Hepatocyte (in vitro differentiated cells): ENCODE measurements around the gene UBE2Q2. TPM values are rescaled to one million over a fixed set of nuclear protein-coding genes. Genes with fewer than 3 reads are reported as not detected.
"Not testable (repeated sequence)": the region's sequence is repeated elsewhere in the genome, so short reads cannot be mapped to it uniquely, and the experiment has no call there.

Source experiments
- DNase-seq: peaks from one replicate; pipeline ENCODE4 v3.0.0-alpha.2; 2016; ENCODE audit warnings: low spot score
- H2AFZ ChIP-seq: fragments of 200-600 bp; sonication (generic); 2 replicates; pipeline ENCODE4 v1.6.0; 2016; ENCODE audit warnings: antibody characterized with exemption, mild to moderate bottlenecking
- H3K27ac ChIP-seq: fragments of 200-600 bp; sonication (generic); 2 replicates; pipeline ENCODE4 v1.5.1; 2016; ENCODE audit warnings: mild to moderate bottlenecking
- H3K27me3 ChIP-seq: fragments of 200-600 bp; sonication (generic); 2 replicates; pipeline ENCODE4 v1.6.1; 2016
- H3K36me3 ChIP-seq: fragments of 200-600 bp; sonication (generic); replicated peaks from 2 replicates; pipeline ENCODE4 v1.5.1; 2016; ENCODE audit warnings: low read depth; ENCODE audit not compliant: insufficient read depth
- H3K4me1 ChIP-seq: fragments of 200-600 bp; sonication (generic); 2 replicates; pipeline ENCODE4 v1.5.1; 2016; ENCODE audit warnings: mild to moderate bottlenecking, moderate library complexity; ENCODE audit not compliant: insufficient read depth
- H3K4me2 ChIP-seq: fragments of 200-600 bp; sonication (generic); 2 replicates; pipeline ENCODE4 v1.6.0; 2016
- H3K4me3 ChIP-seq: fragments of 200-600 bp; sonication (generic); 2 replicates; pipeline ENCODE4 v1.5.1; 2016; ENCODE audit warnings: mild to moderate bottlenecking
- H3K79me2 ChIP-seq: fragments of 200-600 bp; sonication (generic); 2 replicates; pipeline ENCODE4 v1.6.0; 2017; ENCODE audit warnings: mild to moderate bottlenecking
- H3K9me2 ChIP-seq: fragments of 200-600 bp; sonication (generic); replicated peaks from 2 replicates; pipeline ENCODE4 v1.6.0; 2017; ENCODE audit warnings: mild to moderate bottlenecking; ENCODE audit not compliant: insufficient read depth
- H3K9me3 ChIP-seq: fragments of 200-600 bp; sonication (generic); 2 replicates; pipeline ENCODE4 v1.5.1; 2016; ENCODE audit warnings: low read depth, mild to moderate bottlenecking
- H4K20me1 ChIP-seq: fragments of 200-600 bp; sonication (generic); 2 replicates; pipeline ENCODE4 v1.6.0; 2016; ENCODE audit warnings: mild to moderate bottlenecking; ENCODE audit not compliant: insufficient read depth, poor library complexity, severe bottlenecking
- EZH2 ChIP-seq: fragments of 200-600 bp; sonication (generic); IDR thresholded peaks from 2 replicates; pipeline ENCODE4 v1.6.1; 2016; ENCODE audit warnings: antibody characterized with exemption, mild to moderate bottlenecking, borderline replicate concordance
- EZH2phosphoT487 ChIP-seq: fragments of 200-600 bp; sonication (generic); IDR thresholded peaks from one replicate; pipeline ENCODE4 v1.6.1; 2018; ENCODE audit warnings: antibody characterized with exemption, mild to moderate bottlenecking, low read depth, moderate library complexity; ENCODE audit not compliant: unreplicated experiment, severe bottlenecking
- WGBS: methylation state at CpG from one replicate; pipeline ENCODE4 v1.1.6; 2016; ENCODE audit warnings: low lambda C conversion rate; ENCODE audit errors: missing lambda C conversion rate; 5-methylcytosine and 5-hydroxymethylcytosine counted together
- polyA plus RNA-seq: library from polyadenylated mRNA; unstranded; fragments of >200 nt; fragmentation: Nextera tagmentation; extraction: Ambion mirVana; gene quantifications from 2 replicates; pipeline ENCODE4 v1.2.1, GENCODE V29; 2016
- total RNA-seq: library from RNA; depleted of rRNA; stranded (reverse); fragments of >200 nt; gene quantifications from 2 replicates; pipeline ENCODE4 v1.2.3, GENCODE V29; 2014
- TF ChIP-seq, protein P1 (sequence below): fragments of 200-600 bp; sonication (generic); IDR thresholded peaks from 2 replicates; pipeline ENCODE4 v1.5.1; 2016; ENCODE audit warnings: antibody characterized with exemption, mild to moderate bottlenecking; ENCODE audit not compliant: poor library complexity

UBE2Q2 gene
- total and polyA plus RNA-seq, 2 experiments from 2014 or later, result 30.7 to 50.9 TPM

- Histone ChIP-seq H3K9me2 (no peaks in the 10 kb centered on the region), H3K4me2 (no peak overlapping the region), H3K36me3 (no peaks in the 10 kb centered on the region), H3K79me2 (peaks cover 96% of the 10 kb centered on the region), H3K27me3 (no peaks in the 10 kb centered on the region), H3K9me3 (no peaks in the 10 kb centered on the region), H3K27ac (no peak overlapping the region), H3K4me1 (peaks cover 22% of the 10 kb centered on the region), H4K20me1 (peaks cover 59% of the 10 kb centered on the region), H2AFZ (no peak overlapping the region), H3K4me3 (no peak overlapping the region)
- 97% methylated on average over 2 of the region's 2 CpGs for WGBS
- no peak for TF ChIP-seq EZH2phosphoT487
- TF ChIP-seq, protein P1, sequence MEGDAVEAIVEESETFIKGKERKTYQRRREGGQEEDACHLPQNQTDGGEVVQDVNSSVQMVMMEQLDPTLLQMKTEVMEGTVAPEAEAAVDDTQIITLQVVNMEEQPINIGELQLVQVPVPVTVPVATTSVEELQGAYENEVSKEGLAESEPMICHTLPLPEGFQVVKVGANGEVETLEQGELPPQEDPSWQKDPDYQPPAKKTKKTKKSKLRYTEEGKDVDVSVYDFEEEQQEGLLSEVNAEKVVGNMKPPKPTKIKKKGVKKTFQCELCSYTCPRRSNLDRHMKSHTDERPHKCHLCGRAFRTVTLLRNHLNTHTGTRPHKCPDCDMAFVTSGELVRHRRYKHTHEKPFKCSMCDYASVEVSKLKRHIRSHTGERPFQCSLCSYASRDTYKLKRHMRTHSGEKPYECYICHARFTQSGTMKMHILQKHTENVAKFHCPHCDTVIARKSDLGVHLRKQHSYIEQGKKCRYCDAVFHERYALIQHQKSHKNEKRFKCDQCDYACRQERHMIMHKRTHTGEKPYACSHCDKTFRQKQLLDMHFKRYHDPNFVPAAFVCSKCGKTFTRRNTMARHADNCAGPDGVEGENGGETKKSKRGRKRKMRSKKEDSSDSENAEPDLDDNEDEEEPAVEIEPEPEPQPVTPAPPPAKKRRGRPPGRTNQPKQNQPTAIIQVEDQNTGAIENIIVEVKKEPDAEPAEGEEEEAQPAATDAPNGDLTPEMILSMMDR, result no peak
- TF ChIP-seq EZH2, result no peak
- no peak for DNase-seq
Observed at GRCh38 chr15:75850708-75851107, 7.5 kb downstream of the UBE2Q2 start.

DNA sequence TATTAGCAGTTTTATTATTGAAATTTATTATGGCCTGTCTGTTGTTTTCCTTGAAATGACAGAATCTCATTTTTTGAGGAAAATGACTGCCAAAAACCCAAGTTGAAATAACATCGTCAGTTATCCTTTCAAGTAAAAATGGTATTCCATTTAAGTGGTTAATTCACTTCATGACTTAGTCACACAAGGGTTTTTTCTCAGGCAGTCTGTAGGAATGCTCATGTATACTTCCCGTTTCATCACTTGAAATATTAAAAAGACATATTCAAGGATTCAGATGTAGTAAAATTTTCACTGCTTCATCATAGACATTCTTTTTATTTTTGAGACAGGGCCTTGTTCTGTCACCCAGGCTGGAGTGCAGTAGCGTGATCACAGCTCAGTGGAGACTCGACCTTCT is 8.3 kb downstream of the UBE2Q2 start:
- H3K4me2 ChIP-seq, H2AFZ ChIP-seq, H3K36me3 ChIP-seq, H3K27me3 ChIP-seq, H3K9me3 ChIP-seq, H3K9me2 ChIP-seq, DNase-seq, H3K27ac ChIP-seq, H3K4me3 ChIP-seq: not testable (repeated sequence)
- WGBS, result 97% methylated on average over 4 of the region's 4 CpGs
- Histone ChIP-seq H3K79me2 (peaks cover 91% of the 10 kb centered on the region), H4K20me1 (peaks cover 53% of the 10 kb centered on the region), H3K4me1 (peaks cover 16% of the 10 kb centered on the region)

- Histone ChIP-seq H3K4me3 (no peak overlapping the region), H3K9me2 (no peaks in the 10 kb centered on the region), H2AFZ (no peak overlapping the region), H3K9me3 (no peaks in the 10 kb centered on the region), H3K79me2 (peaks cover 74% of the 10 kb centered on the region), H3K27me3 (no peaks in the 10 kb centered on the region), H3K4me1 (no peaks in the 10 kb centered on the region), H3K27ac (no peak overlapping the region), H3K36me3 (no peaks in the 10 kb centered on the region), H3K4me2 (no peak overlapping the region), H4K20me1 (peaks cover 13% of the 10 kb centered on the region)
- TF ChIP-seq EZH2phosphoT487 (no peak), EZH2 (no peak)
- TF ChIP-seq, protein P1, result no peak
- no peak for DNase-seq
Observed at GRCh38 chr15:75857886-75858285, 14.6 kb downstream of the UBE2Q2 start.

DNA sequence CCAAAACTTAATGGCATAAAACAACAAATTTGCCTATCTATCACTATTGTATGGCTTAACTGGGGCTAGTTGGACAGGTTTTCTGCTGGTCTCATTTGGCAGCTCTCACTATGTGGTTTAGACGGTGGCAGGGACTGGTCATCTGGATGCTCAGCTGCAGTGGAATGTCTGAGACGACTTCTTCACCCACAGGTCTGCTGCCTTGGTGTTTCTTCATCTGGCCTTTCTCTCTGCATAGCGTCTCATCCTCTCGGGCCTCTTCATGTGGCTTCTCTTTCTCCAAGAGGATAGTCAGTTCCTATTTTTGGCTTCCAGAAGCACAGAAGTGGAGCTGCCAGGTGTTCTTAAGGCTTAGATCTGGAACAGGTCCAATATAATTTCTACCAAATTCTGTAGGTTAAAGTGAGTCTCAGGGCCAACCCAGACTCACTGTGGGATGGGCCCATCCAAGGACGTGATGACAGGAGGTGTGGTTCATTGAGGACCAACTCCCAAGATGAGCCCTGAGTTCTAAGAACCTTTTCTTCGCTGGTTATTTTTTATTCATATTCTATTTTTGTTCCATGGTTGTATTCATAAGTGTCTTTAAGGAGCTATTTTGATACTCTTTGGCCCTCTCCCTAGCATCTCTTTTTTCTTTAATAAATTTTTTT is 18.6 kb downstream of the UBE2Q2 start:
- Histone ChIP-seq H3K9me3 (no peaks in the 10 kb centered on the region), H3K9me2 (no peaks in the 10 kb centered on the region), H4K20me1 (peaks cover 10% of the 10 kb centered on the region), H3K36me3 (no peaks in the 10 kb centered on the region), H3K79me2 (peaks cover 63% of the 10 kb centered on the region), H3K27ac (no peak overlapping the region), H3K27me3 (no peaks in the 10 kb centered on the region), H2AFZ (no peak overlapping the region), H3K4me3 (no peak overlapping the region), H3K4me2 (no peak overlapping the region), H3K4me1 (peaks cover 6% of the 10 kb centered on the region)
- TF ChIP-seq, protein P1, result no peak
- TF ChIP-seq EZH2 (no peak), EZH2phosphoT487 (no peak)
- WGBS, result 85% methylated on average over 6 of the region's 6 CpGs
- no peak for DNase-seq
